Measurements from ENCODE around the gene FAF2. TPM values are rescaled to one million over a fixed set of nuclear protein-coding genes. Genes with fewer than 3 reads are reported as not detected.
"Not testable (repeated sequence)": the region's sequence is repeated elsewhere in the genome, so short reads cannot be mapped to it uniquely, and the experiment has no call there.

FAF2 gene
- total RNA-seq, 4 donors from 2014 or later, result 14.0 to 20.7 (median 14.7) TPM

- intact Hi-C loops (cut with DNase I; ENCODE audit: low total_unique reads) (no loop called here), in situ Hi-C loops (cut with MboI; ENCODE audit: low sequenced_read_pairs in 4 of 4) (loop anchor here in 1 of 4 donors (25.0 kb wide), 1 partner anchor 131 kb away; the partner anchor contains the start of genes CDHR2 and RNF44)
- Histone ChIP-seq H3K4me1 (peaks cover 3 to 20% of the 10 kb centered on the region in 2 donors), H3K27ac (no peak overlapping the region), H3K4me3 (no peak overlapping the region), H3K27me3 (no peaks in the 10 kb centered on the region), H3K36me3 (peaks cover 0 to 57% of the 10 kb centered on the region in 2 donors), H3K9me3 (no peaks in the 10 kb centered on the region)
- no peak for ATAC-seq
- TF ChIP-seq POLR2A (IDR thresholded peaks at IDR 0.05) (no peak), CTCF (IDR thresholded peaks at IDR 0.05 in 4 of 5, conservative IDR thresholded peaks at IDR 0.05 in 1 of 5) (no peak)
- no peak for DNase-seq
These were observed 42.3 kb upstream of the FAF2 start for GRCh38 chr5:176405656-176406435.

DNA sequence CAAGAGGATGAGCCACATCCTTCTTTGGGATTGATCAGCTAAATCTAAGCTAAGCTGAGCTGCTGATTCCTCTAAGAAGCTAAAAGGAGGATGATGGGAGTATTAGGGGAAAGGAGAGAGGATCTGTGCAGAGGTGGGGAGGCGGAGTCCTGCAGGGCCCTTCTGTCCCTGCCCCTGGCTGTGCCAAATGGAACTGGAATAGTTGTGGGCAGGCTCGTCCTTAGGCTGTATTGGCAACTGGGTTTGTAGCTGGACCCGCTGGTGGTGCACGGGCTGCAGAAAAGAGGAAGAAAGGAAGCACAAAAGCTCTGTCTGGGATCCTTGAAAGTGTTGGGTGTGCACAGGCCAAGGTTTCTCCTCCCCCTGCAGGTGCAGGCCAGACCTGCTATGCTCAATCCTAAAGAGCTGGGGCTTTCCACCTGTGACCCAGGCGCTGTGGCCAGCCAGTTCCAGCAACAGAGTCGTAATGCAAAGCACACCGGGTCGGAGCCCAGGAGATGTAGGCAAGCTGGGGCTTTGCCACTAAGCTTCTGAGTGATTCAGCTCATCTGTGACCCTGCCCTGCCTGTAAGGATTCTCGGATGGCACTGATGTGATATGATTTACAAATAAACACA, 41.6 kb upstream of the FAF2 start:
- DNase-seq, result no peak
- TF ChIP-seq CTCF (IDR thresholded peaks at IDR 0.05 in 4 of 5, conservative IDR thresholded peaks at IDR 0.05 in 1 of 5), result no peak
- no peak for TF ChIP-seq POLR2A (IDR thresholded peaks at IDR 0.05)
- Histone ChIP-seq H3K4me3 (no peak overlapping the region), H3K9me3 (no peaks in the 10 kb centered on the region), H3K36me3 (peaks cover 0 to 57% of the 10 kb centered on the region in 2 donors), H3K4me1 (peaks cover 8 to 20% of the 10 kb centered on the region in 2 donors), H3K27me3 (no peaks in the 10 kb centered on the region), H3K27ac (peak overlapping the region in 1 of 4 donors; percentile 71)
- in situ Hi-C loops (cut with MboI; ENCODE audit: low sequenced_read_pairs in 4 of 4), result loop anchor here in 1 of 4 donors (25.0 kb wide), 1 partner anchor 131 kb away; the partner anchor contains the start of genes CDHR2 and RNF44
- ATAC-seq, result no peak
- intact Hi-C loops (cut with DNase I; ENCODE audit: low total_unique reads), result no loop called here

- Histone ChIP-seq H3K4me3 (no peak overlapping the region), H3K36me3 (peaks cover 0 to 57% of the 10 kb centered on the region in 2 donors), H3K9me3 (no peaks in the 10 kb centered on the region), H3K27me3 (no peaks in the 10 kb centered on the region), H3K4me1 (peaks cover 13 to 22% of the 10 kb centered on the region in 2 donors), H3K27ac (peak overlapping the region in 3 of 4 donors; percentile 57 to 72 (median 71))
- intact Hi-C loops (cut with DNase I; ENCODE audit: low total_unique reads) (no loop called here), in situ Hi-C loops (cut with MboI; ENCODE audit: low sequenced_read_pairs in 4 of 4) (loop anchor here in 1 of 4 donors (25.0 kb wide), 1 partner anchor 130 kb away; the partner anchor contains the start of genes CDHR2 and RNF44)
- ATAC-seq, result peak; percentile 68 to 81
- peak in 1 of 2 donors; percentile 45 for DNase-seq
- TF ChIP-seq POLR2A (IDR thresholded peaks at IDR 0.05) (no peak), CTCF (IDR thresholded peaks at IDR 0.05 in 4 of 5, conservative IDR thresholded peaks at IDR 0.05 in 1 of 5) (no peak)
These were observed 40.5 kb upstream of the FAF2 start for GRCh38 chr5:176407456-176408251.

DNA sequence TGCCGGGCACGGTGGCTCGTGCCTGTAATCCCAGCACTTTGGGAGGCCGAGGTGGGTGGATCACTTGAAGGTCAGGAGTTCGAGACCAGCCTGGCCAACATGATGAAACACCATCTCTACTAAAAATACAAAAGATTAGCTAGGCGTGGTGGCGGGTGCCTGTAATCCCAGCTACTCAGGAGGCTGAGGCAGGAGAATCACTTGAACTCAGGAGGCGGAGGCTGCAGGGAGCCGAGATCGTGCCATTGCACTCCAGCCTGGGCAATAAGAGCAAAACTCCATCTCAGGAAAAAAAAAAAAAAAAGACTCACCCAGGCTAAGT, 40.0 kb upstream of the FAF2 start:
- ATAC-seq; DNase-seq; H3K27me3 ChIP-seq; H3K4me3 ChIP-seq; H3K9me3 ChIP-seq; intact Hi-C loops (cut with DNase I; ENCODE audit: low total_unique reads): not testable (repeated sequence)
- H3K36me3 ChIP-seq, result peaks cover 0 to 57% of the 10 kb centered on the region in 2 donors
- H3K4me1 ChIP-seq, result peaks cover 17 to 28% of the 10 kb centered on the region in 2 donors
- H3K27ac ChIP-seq, result peak overlapping the region in 3 of 4 donors; percentile 57 to 72 (median 71)
- in situ Hi-C loops (cut with MboI; ENCODE audit: low sequenced_read_pairs in 4 of 4), result loop anchor here in 1 of 4 donors (25.0 kb wide), 1 partner anchor 129 kb away; the partner anchor contains the start of genes CDHR2 and RNF44
